GM18867 (cell line): Measurements from ENCODE around the gene CRYBG3.
"Not testable (repeated sequence)": the region's sequence is repeated elsewhere in the genome, so short reads cannot be mapped to it uniquely, and the experiment has no call there.

Experiments used
- ATAC-seq: cut with Tn5 transposase; IDR thresholded peaks from one replicate; pipeline ENCODE4 v1.9.1; 2021; ENCODE audit warnings: mild to moderate bottlenecking, moderate library complexity; ENCODE audit not compliant: unreplicated experiment

The CRYBG3 gene

DNA sequence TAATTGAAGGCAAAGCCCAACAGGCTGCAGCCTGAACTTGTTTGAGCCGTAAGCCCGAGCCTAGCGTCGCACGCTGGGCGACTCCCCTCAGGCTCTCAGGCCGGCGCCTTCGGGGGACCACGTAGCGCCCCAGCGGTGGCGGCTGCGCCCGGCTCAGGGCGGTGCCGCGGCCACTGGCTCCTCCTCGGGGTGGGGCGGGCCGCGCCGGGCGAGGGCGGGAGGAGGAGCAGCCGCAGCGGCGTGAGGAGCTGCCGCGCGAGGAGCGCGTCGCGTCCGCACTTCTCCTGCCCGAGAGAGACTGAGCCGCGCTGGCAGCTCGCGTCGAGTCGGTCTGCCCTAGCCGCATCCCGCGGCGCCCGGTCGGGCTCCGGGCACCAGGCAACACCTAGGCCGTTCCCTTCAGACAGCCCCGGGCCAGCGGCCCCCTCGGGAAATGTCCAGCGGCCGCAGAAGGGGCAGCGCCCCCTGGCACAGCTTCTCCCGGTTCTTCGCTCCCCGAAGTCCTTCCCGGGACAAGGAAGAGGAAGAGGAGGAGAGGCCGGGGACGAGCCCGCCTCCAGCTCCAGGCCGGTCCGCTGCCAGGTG, at the start of gene CRYBG3:
TSS of gene CRYBG3 (plus strand) at position 238 of the 585 bp plus-strand sequence. CDS start at position 434, 196 bp downstream.
- peak; percentile 98 for ATAC-seq

- no peak for ATAC-seq
Measured at GRCh38 chr3:97772926-97773325, 48.9 kb upstream of the CRYBG3 start.

GRCh38 chr3:97778152-97778551, 43.7 kb upstream of the CRYBG3 start:
- ATAC-seq = no peak

DNA sequence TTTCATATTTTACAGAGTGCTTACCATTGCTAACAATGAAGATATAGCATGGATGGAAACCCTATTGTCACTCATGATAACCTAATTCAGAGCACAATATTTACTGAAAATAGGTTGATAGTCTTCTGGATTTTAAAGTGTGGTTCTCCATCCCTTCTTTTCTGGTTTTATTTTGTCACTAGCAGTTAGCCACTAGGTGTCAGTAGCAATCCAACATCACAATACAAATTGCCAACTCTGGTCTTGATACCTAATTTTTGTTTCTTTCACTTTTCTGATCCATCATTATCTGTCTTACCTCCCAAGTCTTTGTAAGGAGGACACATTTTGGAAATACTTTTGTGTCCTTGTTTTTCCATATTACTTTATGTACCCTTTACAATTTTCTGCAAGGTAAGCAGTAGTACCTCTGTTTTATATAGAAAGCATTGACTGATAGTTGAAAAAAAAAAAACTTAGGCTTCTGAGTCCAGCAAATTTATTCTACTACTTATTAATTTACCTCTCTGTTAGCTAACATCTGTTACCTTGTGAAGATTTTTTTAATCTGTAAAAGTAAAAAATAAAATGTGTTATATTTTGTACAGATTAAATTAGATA, 28.3 kb upstream of the CRYBG3 start:
- ATAC-seq = peak; percentile 88

- no peak for ATAC-seq
Measured at GRCh38 chr3:97795951-97796350, 25.9 kb upstream of the CRYBG3 start.

DNA sequence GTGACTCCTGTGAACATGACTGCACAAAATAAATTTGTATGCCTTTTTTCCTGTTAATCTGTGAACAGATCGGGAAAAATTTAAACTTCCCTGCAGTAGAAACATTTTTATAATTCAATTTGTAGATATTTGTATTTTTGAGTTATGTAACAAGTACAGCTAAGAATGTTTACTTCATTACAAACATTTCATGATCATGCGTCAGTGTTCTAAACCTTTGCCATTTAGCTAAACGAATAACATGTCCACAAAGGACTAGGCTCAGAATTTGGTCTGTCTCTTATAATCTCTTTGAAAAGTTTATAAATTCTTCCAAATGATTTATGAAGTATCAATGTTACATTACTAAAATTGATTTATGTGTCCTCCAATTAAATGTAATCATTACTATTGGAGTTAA, 17.3 kb upstream of the CRYBG3 start:
- no peak for ATAC-seq

- no peak for ATAC-seq
Measured at GRCh38 chr3:97810779-97811390, 10.9 kb upstream of the CRYBG3 start.

- no peak for ATAC-seq
Measured at GRCh38 chr3:97815149-97815917, 6.5 kb upstream of the CRYBG3 start.

DNA sequence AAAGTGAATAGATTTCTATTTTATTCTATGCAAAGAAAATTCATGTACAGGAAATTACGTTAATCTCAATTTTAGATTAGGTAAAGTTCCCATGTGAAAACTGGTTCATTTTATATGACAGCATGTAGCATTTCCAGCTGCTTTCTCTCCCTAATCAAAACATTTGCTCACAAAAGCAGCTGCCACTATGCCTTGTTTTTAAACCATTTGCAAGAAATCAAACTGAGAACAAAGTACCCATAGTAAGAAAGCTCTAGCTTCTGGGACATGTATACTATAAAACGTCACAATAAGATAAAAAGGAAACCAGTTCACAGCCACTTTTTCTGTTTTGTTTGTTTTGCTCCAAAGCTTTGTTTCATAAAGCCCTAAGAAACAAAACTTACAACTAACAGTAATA, 5.0 kb upstream of the CRYBG3 start:
- ATAC-seq = no peak

- no peak for ATAC-seq
Measured at GRCh38 chr3:97817965-97818364, 3.8 kb upstream of the CRYBG3 start.

DNA sequence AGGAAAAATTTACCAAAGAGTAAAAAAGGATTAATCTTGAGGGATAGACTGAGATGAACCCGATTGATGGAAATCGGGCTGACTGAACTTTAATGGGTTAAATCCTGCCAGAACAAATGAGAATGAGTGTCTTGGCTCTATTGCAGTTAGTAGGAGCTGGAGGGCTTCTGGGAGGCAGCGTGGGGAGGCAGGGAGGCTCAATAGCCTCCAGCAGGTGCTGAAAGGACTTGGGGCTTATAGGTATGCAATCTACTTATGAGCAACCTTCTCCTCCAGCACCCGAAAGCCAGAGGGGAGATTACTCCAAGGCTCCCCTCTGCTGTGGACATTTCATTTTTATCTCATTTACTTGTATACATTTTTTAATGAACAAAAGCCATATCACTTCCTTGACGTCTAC, 1.0 kb upstream of the CRYBG3 start:
- ATAC-seq = no peak

- ATAC-seq = peak; percentile 54
Measured at GRCh38 chr3:97821287-97821773, 481 bp upstream of the CRYBG3 start.

GRCh38 chr3:97822359-97822775, 556 bp downstream of the CRYBG3 start:
- ATAC-seq = peak; percentile 23

DNA sequence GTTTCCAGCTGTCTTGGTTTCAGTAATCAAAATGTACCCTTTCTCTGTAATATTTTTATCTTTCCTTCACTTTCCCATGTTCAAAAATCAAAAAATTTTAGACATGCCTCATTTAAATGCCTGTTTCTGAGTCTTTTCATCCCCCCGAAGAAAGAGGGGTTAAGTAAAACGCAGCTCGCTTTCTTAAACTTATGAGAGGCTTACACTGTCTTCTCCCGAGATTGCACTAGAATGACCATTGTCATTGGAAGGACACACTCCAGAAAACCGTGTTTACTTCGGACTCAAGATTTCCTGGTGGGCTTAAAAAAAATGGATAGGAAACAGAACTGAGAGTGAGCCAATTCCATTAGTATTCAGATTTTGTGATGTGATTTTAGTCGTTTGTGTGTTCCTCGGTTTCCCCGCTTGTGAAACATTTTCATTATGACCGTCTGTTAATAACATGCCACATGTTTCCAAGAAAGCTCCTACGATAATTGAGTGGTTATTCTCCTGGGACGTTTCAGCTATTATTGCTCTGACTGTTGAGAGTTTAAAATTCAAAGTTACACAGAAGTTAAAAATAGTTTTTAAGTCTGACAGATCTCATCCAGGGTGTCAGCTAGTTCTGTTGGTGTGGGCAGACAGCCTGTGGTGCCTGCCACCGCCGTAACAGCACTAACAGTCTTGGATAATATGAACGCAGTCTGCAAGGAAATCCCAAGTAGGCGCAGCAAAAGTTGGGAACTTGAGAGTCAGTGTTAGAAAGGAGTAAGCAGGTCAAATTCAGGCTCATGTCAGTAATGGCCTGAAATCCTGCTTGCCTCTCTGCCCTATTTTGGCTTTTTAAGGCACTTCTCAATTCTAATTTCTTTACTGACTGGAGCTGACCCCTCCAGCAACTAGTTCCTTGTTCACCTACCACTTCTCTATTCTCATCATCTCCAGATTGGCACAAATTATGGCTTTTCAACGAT, 1.5 kb downstream of the CRYBG3 start:
- ATAC-seq = no peak

DNA sequence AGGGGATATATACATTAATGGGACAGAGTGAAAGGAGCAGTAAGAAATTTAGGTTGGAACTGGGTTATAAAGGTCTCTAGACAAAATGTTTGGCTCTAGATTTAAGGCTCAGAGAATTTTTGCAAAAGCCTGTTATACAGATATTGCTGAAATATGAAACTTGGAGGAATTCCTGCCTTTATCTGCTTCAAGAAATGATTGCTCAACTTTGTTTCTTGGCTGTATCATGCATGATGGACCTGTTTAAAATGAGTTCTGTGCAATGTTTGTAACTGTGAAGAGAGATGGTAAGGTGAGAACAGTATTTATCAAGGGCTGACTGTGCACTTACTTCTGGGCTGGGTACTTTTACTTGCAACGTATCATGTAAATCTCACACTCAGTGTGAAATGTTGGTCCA, 3.3 kb downstream of the CRYBG3 start:
- no peak for ATAC-seq

GRCh38 chr3:97827741-97828471, 6.1 kb downstream of the CRYBG3 start:
- no peak for ATAC-seq

DNA sequence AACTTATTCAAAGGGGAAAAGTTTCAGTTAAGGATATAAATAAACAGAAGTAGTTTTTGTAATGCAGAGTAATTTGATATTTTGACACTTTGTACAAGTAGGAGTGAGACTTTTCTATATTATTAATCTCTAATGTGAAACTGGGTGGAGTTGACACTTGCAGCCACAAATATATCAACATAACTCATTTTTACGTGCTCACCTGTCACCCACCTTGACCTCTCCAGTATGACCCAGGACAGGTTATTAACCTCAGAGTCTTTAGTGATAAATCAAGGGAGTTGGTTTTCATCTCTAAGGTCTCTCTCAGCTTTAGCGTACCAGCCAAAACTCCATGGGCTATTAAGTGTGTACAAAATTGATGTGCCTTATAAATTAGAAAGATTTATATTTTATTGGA, 7.4 kb downstream of the CRYBG3 start:
- ATAC-seq = peak; percentile 66

- no peak for ATAC-seq
Measured at GRCh38 chr3:97830638-97831037, 8.8 kb downstream of the CRYBG3 start.

- ATAC-seq = no peak
Measured at GRCh38 chr3:97831140-97831539, 9.3 kb downstream of the CRYBG3 start.

DNA sequence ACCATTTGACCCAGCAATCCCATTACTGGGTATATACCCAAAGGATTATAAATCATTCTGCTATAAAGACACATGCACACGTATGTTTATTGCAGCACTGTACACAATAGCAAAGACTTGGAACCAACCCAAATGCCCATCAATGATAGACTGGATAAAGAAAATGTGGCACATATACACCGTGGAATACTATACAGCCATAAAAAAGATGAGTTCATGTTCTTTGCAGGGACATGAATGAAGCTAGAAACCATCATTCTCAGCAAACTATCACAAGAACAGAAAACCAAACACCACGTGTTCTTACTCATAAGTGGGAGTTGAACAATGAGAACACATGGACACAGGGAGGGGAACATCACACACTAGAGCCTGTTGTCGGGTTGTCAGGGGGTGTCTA, 11.4 kb downstream of the CRYBG3 start:
- not testable (repeated sequence) for ATAC-seq
